Stomach (tissue), 9 donors: ENCODE measurements around the gene CASP1. TPM values are rescaled to one million over a fixed set of nuclear protein-coding genes. Genes with fewer than 3 reads are reported as not detected.

Source experiments
- DNase-seq, 2 donors: peaks; one replicate each; pipeline versions ENCODE4 v3.0.0 to v3.0.0-alpha.2; 2013 to 2019
- H3K27ac ChIP-seq, 5 donors: fragments of 200-600 bp in 4 of 5; sonication (generic) in 4 of 5; one replicate each; pipeline ENCODE4 v1.5.1; 2013 to 2019; ENCODE audit warnings: mild to moderate bottlenecking in 1 of 5, moderate library complexity in 1 of 5
- H3K27me3 ChIP-seq, 3 donors: fragments of 200-600 bp; sonication (generic); one replicate each; pipeline ENCODE4 v1.5.1; 2017 to 2019; ENCODE audit warnings: mixed run types in 1 of 3
- H3K36me3 ChIP-seq, 4 donors: fragments of 200-600 bp; sonication (generic); 1 replicate in 3 of 4; 2 replicates in 1 of 4; pipeline ENCODE4 v1.5.1; 2016 to 2019
- H3K4me1 ChIP-seq, 4 donors: fragments of 200-600 bp; sonication (generic); one replicate each; pipeline ENCODE4 v1.5.1; 2016 to 2019
- H3K4me3 ChIP-seq, 4 donors: fragments of 200-600 bp; sonication (generic) in 3 of 4; one replicate each; pipeline ENCODE4 v1.5.1; 2016 to 2019; ENCODE audit warnings: mild to moderate bottlenecking in 1 of 4
- H3K9me3 ChIP-seq, 4 donors: fragments of 200-600 bp; sonication (generic); one replicate each; pipeline ENCODE4 v1.5.1; 2016 to 2019
- CTCF ChIP-seq, 7 experiments: fragments of 450-650 bp in 4 of 7; fragments of 200-600 bp in 3 of 7; sonication (generic) in 3 of 7; IDR thresholded peaks; one replicate each; pipeline ENCODE4 v1.5.1; 2016 to 2019; ENCODE audit warnings: antibody characterized with exemption in 7 of 7, control low read depth in 2 of 7, mild to moderate bottlenecking in 1 of 7
- EP300 ChIP-seq: sonication (generic); formaldehyde crosslinking; IDR thresholded peaks from one replicate; pipeline ENCODE4 v1.6.1; 2017; ENCODE audit warnings: antibody characterized with exemption
- POLR2A ChIP-seq, 4 donors: fragments of 450-650 bp; IDR thresholded peaks; one replicate each; pipeline ENCODE4 v1.6.1; 2016; ENCODE audit warnings: antibody characterized with exemption in 4 of 4, control low read depth in 2 of 4, mild to moderate bottlenecking in 1 of 4, moderate library complexity in 1 of 4
- POLR2AphosphoS5 ChIP-seq, 3 donors: sonication (generic); formaldehyde crosslinking; IDR thresholded peaks; one replicate each; pipeline ENCODE4 v1.6.1; 2016; ENCODE audit warnings: antibody characterized with exemption in 3 of 3
- WGBS, 5 donors: extraction: QIAGEN DNeasy Blood & Tissue Kit in 3 of 5; methylation state at CpG; one replicate each; pipeline versions ENCODE4 v1.1.5 to v1.1.7; 2013 to 2018; 5-methylcytosine and 5-hydroxymethylcytosine counted together
- intact Hi-C: fragments of 100-400 bp; cut with DNase I; formaldehyde crosslinking; loops from one replicate; pipeline ENCODE4 v1.15.1; 2023; ENCODE audit warnings: low total_unique reads
- polyA plus RNA-seq, 3 donors: library from polyadenylated mRNA; stranded (reverse); fragments of 200-250 nt; gene quantifications; one replicate each; pipeline ENCODE4 v1.2.3, GENCODE V29; 2013
- total RNA-seq, 5 donors: library from RNA; depleted of rRNA; stranded (reverse); fragments of >200 nt; gene quantifications; one replicate each; pipeline versions ENCODE4 v1.1.0 to v1.2.3, GENCODE V29; 2014 to 2016
- donor health status: healthy with polysubstance abuse.
- donor health status: Bipolar disorder and iron deficiency.
- donor health status: healthy.

CASP1 gene
- total and polyA plus RNA-seq, 8 donors: 2.3 to 71.0 (median 14.9) TPM

GRCh38 chr11:104997288-104997687, 37.7 kb downstream of the CASP1 start:
- H3K4me3 ChIP-seq: no peak overlapping the region
- no peaks in the 10 kb centered on the region for H3K36me3 ChIP-seq
- DNase-seq: no peak
- H3K4me1 ChIP-seq: no peaks in the 10 kb centered on the region
- TF ChIP-seq CTCF (IDR thresholded peaks at IDR 0.05): no peak
- TF ChIP-seq POLR2AphosphoS5 (IDR thresholded peaks at IDR 0.05): no peak
- no peak for TF ChIP-seq EP300
- TF ChIP-seq POLR2A (IDR thresholded peaks at IDR 0.05): no peak
- intact Hi-C loops: no loop called here
- no peak overlapping the region for H3K27ac ChIP-seq
- WGBS, 5 donors: 51 to 62% (median 55%) methylated on average over 6 of the region's 6 CpGs
- no peaks in the 10 kb centered on the region for H3K9me3 ChIP-seq
- no peaks in the 10 kb centered on the region for H3K27me3 ChIP-seq

- 42 to 67% (median 44%) methylated on average over 2 of the region's 2 CpGs for WGBS, 5 donors
- Histone ChIP-seq H3K4me3 (no peak overlapping the region), H3K27me3 (no peaks in the 10 kb centered on the region), H3K36me3 (no peaks in the 10 kb centered on the region), H3K4me1 (no peaks in the 10 kb centered on the region), H3K27ac (no peak overlapping the region), H3K9me3 (no peaks in the 10 kb centered on the region)
- no peak for TF ChIP-seq EP300
- TF ChIP-seq CTCF (IDR thresholded peaks at IDR 0.05): no peak
- no peak for TF ChIP-seq POLR2AphosphoS5 (IDR thresholded peaks at IDR 0.05)
- no peak for TF ChIP-seq POLR2A (IDR thresholded peaks at IDR 0.05)
- intact Hi-C loops: no loop called here
- DNase-seq: peak in 1 of 2 donors; percentile 10
Observed at GRCh38 chr11:104995001-104995408, 39.9 kb downstream of the CASP1 start.

- no peak overlapping the region for H3K4me3 ChIP-seq
- no peak for DNase-seq
- intact Hi-C loops: no loop called here
- H3K27me3 ChIP-seq: no peaks in the 10 kb centered on the region
- H3K9me3 ChIP-seq: peaks cover 0 to 7% (median 3%) of the 10 kb centered on the region in 4 donors
- no peak for TF ChIP-seq POLR2A (IDR thresholded peaks at IDR 0.05)
- TF ChIP-seq EP300: no peak
- no peak for TF ChIP-seq POLR2AphosphoS5 (IDR thresholded peaks at IDR 0.05)
- no peak for TF ChIP-seq CTCF (IDR thresholded peaks at IDR 0.05)
- H3K4me1 ChIP-seq: no peaks in the 10 kb centered on the region
- WGBS, 5 donors: 62 to 83% (median 80%) methylated on average over 1 of the region's 1 CpG
- H3K36me3 ChIP-seq: no peaks in the 10 kb centered on the region
- H3K27ac ChIP-seq: no peak overlapping the region
Observed at GRCh38 chr11:104992781-104993180, 42.2 kb downstream of the CASP1 start.

GRCh38 chr11:104991994-104992393, 43.0 kb downstream of the CASP1 start:
- Histone ChIP-seq H3K27me3 (no peaks in the 10 kb centered on the region), H3K36me3 (no peaks in the 10 kb centered on the region), H3K4me1 (no peaks in the 10 kb centered on the region), H3K4me3 (no peak overlapping the region), H3K9me3 (peaks cover 0 to 7% (median 3%) of the 10 kb centered on the region in 4 donors), H3K27ac (no peak overlapping the region)
- intact Hi-C loops: no loop called here
- 84 to 92% (median 86%) methylated on average over 4 of the region's 4 CpGs for WGBS, 5 donors
- TF ChIP-seq POLR2A (IDR thresholded peaks at IDR 0.05): no peak
- TF ChIP-seq CTCF (IDR thresholded peaks at IDR 0.05): no peak
- TF ChIP-seq POLR2AphosphoS5 (IDR thresholded peaks at IDR 0.05): no peak
- no peak for TF ChIP-seq EP300
- DNase-seq: no peak
